ENCODE data around the gene ARHGAP29.

DNA sequence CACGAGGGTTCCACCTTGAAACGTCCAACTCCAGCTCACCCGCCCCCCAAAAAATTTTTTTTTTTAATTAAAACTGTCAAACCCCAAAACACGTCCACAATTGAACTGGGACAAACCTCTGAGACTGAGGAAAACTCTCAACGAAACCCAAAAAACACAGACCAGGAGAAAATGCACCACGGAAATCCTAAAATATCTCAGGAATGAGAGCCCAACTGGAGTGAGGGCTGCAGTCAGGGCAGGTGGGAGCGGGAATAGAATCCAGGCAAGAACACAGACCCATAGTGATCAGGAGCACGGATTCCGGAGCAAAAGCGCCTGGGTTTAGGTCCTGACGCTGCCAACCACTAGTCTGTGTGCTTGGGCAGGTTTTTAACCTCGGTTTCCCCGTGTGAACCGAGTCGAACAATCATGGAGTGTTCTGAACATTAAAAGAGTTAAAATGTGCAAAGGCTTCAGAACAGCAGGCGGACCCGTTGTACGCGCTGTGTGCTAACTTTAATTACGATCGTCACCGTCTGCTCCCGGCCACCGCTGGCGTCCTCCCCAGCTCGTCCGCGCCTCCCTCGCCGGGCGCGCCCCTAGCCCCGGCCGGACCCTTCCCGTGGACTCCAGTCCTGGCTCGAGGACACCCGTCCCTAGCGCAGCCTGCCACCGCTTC is 624 bp downstream of the ARHGAP29 start:
- TF ChIP-seq TAF1 (IDR thresholded peaks at IDR 0.05; ENCODE audit: borderline replicate concordance, insufficient read depth, low read length) (no peak), POLR2AphosphoS5 (IDR thresholded peaks at IDR 0.05; ENCODE audit: low read depth, low read length) (no peak), SIN3A (IDR thresholded peaks at IDR 0.05; ENCODE audit: borderline replicate concordance, insufficient read depth, low read length) (no peak)
- TF ChIP-seq, protein P1, sequence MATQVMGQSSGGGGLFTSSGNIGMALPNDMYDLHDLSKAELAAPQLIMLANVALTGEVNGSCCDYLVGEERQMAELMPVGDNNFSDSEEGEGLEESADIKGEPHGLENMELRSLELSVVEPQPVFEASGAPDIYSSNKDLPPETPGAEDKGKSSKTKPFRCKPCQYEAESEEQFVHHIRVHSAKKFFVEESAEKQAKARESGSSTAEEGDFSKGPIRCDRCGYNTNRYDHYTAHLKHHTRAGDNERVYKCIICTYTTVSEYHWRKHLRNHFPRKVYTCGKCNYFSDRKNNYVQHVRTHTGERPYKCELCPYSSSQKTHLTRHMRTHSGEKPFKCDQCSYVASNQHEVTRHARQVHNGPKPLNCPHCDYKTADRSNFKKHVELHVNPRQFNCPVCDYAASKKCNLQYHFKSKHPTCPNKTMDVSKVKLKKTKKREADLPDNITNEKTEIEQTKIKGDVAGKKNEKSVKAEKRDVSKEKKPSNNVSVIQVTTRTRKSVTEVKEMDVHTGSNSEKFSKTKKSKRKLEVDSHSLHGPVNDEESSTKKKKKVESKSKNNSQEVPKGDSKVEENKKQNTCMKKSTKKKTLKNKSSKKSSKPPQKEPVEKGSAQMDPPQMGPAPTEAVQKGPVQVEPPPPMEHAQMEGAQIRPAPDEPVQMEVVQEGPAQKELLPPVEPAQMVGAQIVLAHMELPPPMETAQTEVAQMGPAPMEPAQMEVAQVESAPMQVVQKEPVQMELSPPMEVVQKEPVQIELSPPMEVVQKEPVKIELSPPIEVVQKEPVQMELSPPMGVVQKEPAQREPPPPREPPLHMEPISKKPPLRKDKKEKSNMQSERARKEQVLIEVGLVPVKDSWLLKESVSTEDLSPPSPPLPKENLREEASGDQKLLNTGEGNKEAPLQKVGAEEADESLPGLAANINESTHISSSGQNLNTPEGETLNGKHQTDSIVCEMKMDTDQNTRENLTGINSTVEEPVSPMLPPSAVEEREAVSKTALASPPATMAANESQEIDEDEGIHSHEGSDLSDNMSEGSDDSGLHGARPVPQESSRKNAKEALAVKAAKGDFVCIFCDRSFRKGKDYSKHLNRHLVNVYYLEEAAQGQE (IDR thresholded peaks at IDR 0.05; ENCODE audit: insufficient read depth in 1 of 2, low read depth in 2 of 2, low read length in 2 of 2) = 0 out of 4 replicates have a peak, but pooled peaks of 1 of the 2 experiments have one; percentile 0

All from PFSK-1 (cell line).